ENCODE data around the gene TRIM41. TPM values are rescaled to one million over a fixed set of nuclear protein-coding genes. Genes with fewer than 3 reads are reported as not detected.

TRIM41 gene
- 12.1 and 12.2 TPM in 2 replicates for total RNA-seq

DNA sequence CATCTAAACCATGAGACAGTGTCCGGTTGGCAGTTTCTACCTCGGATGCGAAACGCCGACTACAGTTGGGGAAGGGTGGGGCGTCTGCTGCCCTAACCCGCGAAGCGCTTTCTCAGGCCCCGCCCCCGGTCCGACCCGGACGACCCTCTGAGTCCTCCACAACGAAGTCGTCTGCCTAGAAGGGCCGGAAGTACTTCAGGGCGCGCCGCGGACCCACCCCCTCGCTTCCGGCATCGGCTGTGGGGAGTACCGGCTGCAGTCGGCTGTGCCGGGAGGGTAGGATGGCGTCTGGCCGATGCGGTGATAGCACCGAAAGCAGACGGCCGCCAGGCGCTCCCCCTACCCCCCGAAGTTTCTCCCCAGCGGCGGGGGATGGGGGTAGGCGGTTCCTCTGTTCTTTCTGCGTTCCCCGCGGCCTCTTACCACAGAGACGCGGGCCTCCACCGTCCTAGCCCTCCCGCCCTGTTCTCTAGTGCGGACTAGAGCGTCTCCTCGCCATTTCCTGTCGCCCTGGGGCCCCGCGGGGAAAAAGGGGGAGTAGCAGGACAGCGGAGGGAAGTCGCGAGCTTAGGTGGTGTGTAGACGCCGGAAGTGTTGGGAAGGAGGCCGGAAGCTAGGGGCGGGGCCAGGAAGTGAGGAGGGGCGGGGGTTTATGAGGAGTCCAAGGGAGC, at the start of gene TRIM41:
TSS of gene TRIM41 (plus strand) at position 224 of the 671 bp plus-strand sequence. CDS start 719 bp downstream, outside the sequence.

DNA sequence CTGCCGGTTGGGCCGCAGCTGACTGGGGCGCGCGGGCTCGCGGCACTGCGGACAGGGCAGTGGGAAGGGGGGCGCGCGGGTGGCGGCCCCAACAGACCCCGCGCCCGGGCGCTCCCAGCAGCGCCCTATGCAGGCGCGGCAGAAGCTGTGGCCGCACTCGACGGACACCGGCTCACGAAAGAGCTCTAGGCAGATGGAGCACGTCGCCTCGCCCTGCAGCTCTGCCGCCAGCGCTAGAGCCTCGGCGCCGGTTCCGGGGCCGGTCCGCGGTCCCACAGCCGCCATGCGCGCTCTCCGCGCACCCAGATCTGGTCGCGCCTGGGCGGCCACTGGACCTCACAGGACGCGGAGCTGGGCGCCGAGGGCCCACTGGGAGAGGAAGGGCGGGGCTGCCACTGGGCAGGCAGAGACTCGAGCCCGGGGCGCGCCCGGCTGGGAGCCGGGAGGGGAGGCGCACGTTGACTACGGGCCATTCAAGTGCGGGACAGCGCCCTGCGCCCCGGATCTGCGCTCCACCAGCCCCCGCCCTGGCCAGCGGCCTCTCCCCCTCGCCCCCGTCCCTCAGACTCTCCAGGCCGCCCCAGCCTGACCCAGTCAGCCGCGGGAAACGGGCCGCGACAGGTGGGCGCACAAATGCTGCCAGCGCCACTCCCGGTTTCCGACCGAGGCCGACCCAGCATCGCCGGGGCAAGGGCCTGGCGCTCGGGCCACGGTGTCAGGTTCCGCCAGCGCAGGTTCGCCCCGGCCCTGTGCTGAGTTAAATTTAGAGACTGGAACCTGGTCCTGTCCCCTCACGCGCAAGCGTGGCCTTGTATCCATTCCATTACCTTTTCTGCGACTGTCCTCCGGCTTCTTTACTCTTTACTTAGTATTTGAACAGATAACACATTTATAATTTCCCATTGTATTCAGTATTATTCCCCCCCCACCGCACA, 18.0 kb upstream of the TRIM41 start, which contains the start of gene TRIM7:
TSS of gene TRIM7 (minus strand) at position 371 of the 935 bp plus-strand sequence. CDS start at position 285, 86 bp downstream.

DNA sequence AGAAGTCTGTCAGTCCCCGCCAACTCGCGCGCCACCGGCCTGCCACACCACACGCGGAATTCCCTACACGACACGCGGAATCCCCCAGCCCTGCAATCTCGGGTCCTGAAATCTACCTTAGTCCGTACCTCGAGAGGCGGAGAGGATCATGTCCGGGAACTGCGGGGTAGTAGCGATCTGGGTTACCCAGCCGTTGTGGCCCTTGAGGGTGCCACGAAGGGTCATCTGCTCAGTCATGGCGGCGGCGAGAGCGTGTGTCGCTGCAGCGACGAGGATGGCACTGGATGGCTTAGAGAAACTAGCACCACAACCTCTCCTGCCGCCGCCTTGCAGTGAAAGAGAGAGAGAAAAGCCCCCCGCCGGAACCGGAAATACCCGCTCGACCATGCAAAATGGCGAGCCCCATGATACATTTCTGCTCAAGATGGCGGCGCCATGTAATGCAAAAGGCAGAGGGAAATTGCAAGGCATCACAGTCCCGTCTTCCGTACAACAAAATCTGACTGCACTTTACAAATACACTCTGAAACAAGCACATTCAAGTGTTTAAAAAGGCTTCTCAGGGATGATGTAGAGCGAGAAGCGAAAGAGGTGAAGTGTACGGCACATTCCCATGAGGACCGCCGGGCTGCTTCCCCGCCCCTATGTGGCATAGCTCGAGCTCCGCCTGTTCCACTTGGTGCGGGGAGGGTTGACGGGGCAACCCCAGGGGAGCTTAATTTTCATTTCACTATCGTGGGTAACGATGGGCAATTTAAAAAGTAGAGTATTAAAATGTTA, 20.7 kb downstream of the TRIM41 start, which contains the start of gene RACK1:
TSS of gene RACK1 (minus strand) at position 343 of the 780 bp plus-strand sequence. CDS start at position 237, 106 bp downstream.

DNA sequence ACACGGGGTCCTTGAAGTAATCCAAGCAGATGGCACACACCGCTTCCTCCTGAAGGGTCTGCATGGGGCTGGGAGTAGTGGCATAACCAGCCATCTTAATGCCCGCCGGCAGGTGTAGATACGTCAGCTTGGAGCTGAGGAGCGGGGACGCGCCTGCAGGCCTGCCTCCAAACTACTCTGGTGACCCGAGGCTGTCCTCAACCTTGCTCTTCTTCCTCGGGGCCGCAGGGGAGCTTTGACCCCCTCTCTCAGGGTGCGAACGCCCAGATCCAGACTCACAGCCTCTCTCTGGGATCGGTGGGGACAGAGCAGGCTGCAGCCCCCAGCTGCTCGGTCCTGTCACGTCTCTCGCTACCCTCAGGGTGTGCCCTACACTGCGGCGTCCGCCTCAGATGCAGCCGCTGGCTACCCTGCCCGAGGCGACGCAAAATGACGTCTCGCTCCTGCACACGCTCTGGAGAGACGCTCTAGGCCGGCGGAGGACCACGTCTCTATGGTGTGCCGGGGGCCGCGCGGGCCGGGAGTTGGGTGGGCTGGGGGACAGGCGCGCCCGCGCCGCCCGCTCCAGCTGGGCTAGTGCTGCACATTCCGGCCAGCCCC, 37.7 kb downstream of the TRIM41 start, which contains the start of gene TRIM52:
TSS of gene TRIM52 (minus strand) at position 424 of the 600 bp plus-strand sequence. CDS start at position 94, 330 bp downstream.

Other genes with a start within 250 kb of the TRIM41 start
- gene BTNL3, start 234.4 kb upstream of the TRIM41 start, total RNA-seq, result not detected in 2 replicates
- gene BTNL9, start 183.0 kb upstream of the TRIM41 start, total RNA-seq, result not detected in 2 replicates
- not detected in 2 replicates for gene OR2V1, start 92.1 kb upstream of the TRIM41 start, total RNA-seq
- not detected in 2 replicates for gene OR2V2, start 75.7 kb upstream of the TRIM41 start, total RNA-seq
- 5.5 and 7.6 TPM in 2 replicates for gene TRIM7, start 18.1 kb upstream of the TRIM41 start, total RNA-seq
- 3,784 and 3,832 TPM in 2 replicates for gene RACK1, start 20.6 kb downstream of the TRIM41 start, total RNA-seq
- gene TRIM52, start 37.9 kb downstream of the TRIM41 start, total RNA-seq, result 3.1 and 5.5 TPM in 2 replicates
- gene OR4F3, start 144.0 kb downstream of the TRIM41 start, total RNA-seq, result not detected in 2 replicates